Activated CD4-positive, alpha-beta T cell treated with anti-CD3 and anti-CD28 coated beads, Interleukin-2, Interleukin-6, amounts not matched to agents 100 ng/mL and 50 ng/mL, durations not matched to agents 16 hours and 8 hours (primary cell): ENCODE measurements around the gene ZBTB40.
A peak's percentile ranks its signal among the peaks of the same experiment; 100 is the strongest.

Source experiments
- DNase-seq: peaks from one replicate; pipeline ENCODE4 v3.0.0-alpha.2; 2020

ZBTB40 gene

GRCh38 chr1:22451702-22452480 is at the start of gene ZBTB40:
Gene ZBTB40, plus strand, starts transcription at chr1:22451851. Its CDS starts 38,098 bp downstream, at chr1:22489949.
- peak; percentile 97 for DNase-seq

GRCh38 chr1:22402356-22403053 is 49.1 kb upstream of the ZBTB40 start:
- no peak for DNase-seq

- DNase-seq = no peak
Measured at GRCh38 chr1:22404486-22404885, 47.2 kb upstream of the ZBTB40 start.

GRCh38 chr1:22406722-22407495 is 44.7 kb upstream of the ZBTB40 start:
- no peak for DNase-seq

- DNase-seq = no peak
Measured at GRCh38 chr1:22408230-22408629, 43.4 kb upstream of the ZBTB40 start.

GRCh38 chr1:22410401-22410800 is 41.2 kb upstream of the ZBTB40 start:
- DNase-seq = no peak

- no peak for DNase-seq
Measured at GRCh38 chr1:22410928-22411495, 40.6 kb upstream of the ZBTB40 start.

GRCh38 chr1:22411589-22411988 is 40.1 kb upstream of the ZBTB40 start:
- no peak for DNase-seq

- DNase-seq = no peak
Measured at GRCh38 chr1:22412932-22413727, 38.5 kb upstream of the ZBTB40 start.

- no peak for DNase-seq
Measured at GRCh38 chr1:22413799-22414198, 37.9 kb upstream of the ZBTB40 start.

- no peak for DNase-seq
Measured at GRCh38 chr1:22414244-22414751, 37.4 kb upstream of the ZBTB40 start.

GRCh38 chr1:22415489-22415888 is 36.2 kb upstream of the ZBTB40 start:
- DNase-seq = no peak

GRCh38 chr1:22416555-22417454 is 34.8 kb upstream of the ZBTB40 start:
- peak; percentile 78 for DNase-seq

GRCh38 chr1:22417466-22417865 is 34.2 kb upstream of the ZBTB40 start:
- DNase-seq = no peak

GRCh38 chr1:22418312-22418711 is 33.3 kb upstream of the ZBTB40 start:
- DNase-seq = no peak

GRCh38 chr1:22418933-22419382 is 32.7 kb upstream of the ZBTB40 start:
- no peak for DNase-seq

GRCh38 chr1:22420455-22421053 is 31.1 kb upstream of the ZBTB40 start:
- DNase-seq = peak; percentile 66

- no peak for DNase-seq
Measured at GRCh38 chr1:22426781-22427180, 24.9 kb upstream of the ZBTB40 start.

GRCh38 chr1:22428672-22429071 is 23.0 kb upstream of the ZBTB40 start:
- peak; percentile 71 for DNase-seq

GRCh38 chr1:22431965-22432364 is 19.7 kb upstream of the ZBTB40 start:
- DNase-seq = no peak
